ENCODE results near the gene NPR3.

- TF ChIP-seq NANOG (IDR thresholded peaks at IDR 0.05; ENCODE audit: insufficient read depth, low read depth, low read length, poor library complexity, severe bottlenecking) (no peak), CTCF (IDR thresholded peaks at IDR 0.05; ENCODE audit: control extremely low read depth in 1 of 3, insufficient read depth in 1 of 3, low read depth in 1 of 3, low read length in 3 of 3) (no peak)
Measured at GRCh38 chr5:32703957-32704356, 7.2 kb upstream of the NPR3 start.

All from H1 (cell line).